Ishikawa (cell line): ENCODE measurements around the gene NNAT.

ENCODE experiments used
- CEBPB ChIP-seq: IDR thresholded peaks from 2 replicates; pipeline ENCODE4 v1.6.1; 2012
- CREB1 ChIP-seq: IDR thresholded peaks from 2 replicates; pipeline ENCODE4 v1.6.1; 2012; ENCODE audit warnings: low read depth
- EGR1 ChIP-seq: IDR thresholded peaks from 2 replicates; pipeline ENCODE4 v1.6.1; 2012
- EP300 ChIP-seq: IDR thresholded peaks from 2 replicates; pipeline ENCODE4 v1.6.1; 2012; ENCODE audit warnings: borderline replicate concordance
- FOXM1 ChIP-seq: IDR thresholded peaks from 2 replicates; pipeline ENCODE4 v1.6.1; 2012; ENCODE audit warnings: low read depth, borderline replicate concordance
- MAX ChIP-seq: IDR thresholded peaks from 2 replicates; pipeline ENCODE4 v1.6.1; 2012
- NFIC ChIP-seq: IDR thresholded peaks from 2 replicates; pipeline ENCODE4 v1.6.1; 2012
- RAD21 ChIP-seq: IDR thresholded peaks from 2 replicates; pipeline ENCODE4 v1.6.1; 2012; ENCODE audit warnings: low read depth
- REST ChIP-seq: IDR thresholded peaks from 2 replicates; pipeline ENCODE4 v1.6.1; 2012; ENCODE audit warnings: low read depth, mild to moderate bottlenecking
- TAF1 ChIP-seq: IDR thresholded peaks from 2 replicates; pipeline ENCODE4 v1.6.1; 2012; ENCODE audit warnings: low read depth, mild to moderate bottlenecking
- TCF12 ChIP-seq: IDR thresholded peaks from 2 replicates; pipeline ENCODE4 v1.6.1; 2012; ENCODE audit warnings: low read depth
- TEAD4 ChIP-seq: IDR thresholded peaks from 2 replicates; pipeline ENCODE4 v1.6.1; 2012
- USF1 ChIP-seq: IDR thresholded peaks from 2 replicates; pipeline ENCODE4 v1.6.1; 2012
- YY1 ChIP-seq: IDR thresholded peaks from 2 replicates; pipeline ENCODE4 v1.6.1; 2012; ENCODE audit warnings: low read depth
- ZBTB7A ChIP-seq: IDR thresholded peaks from 2 replicates; pipeline ENCODE4 v1.6.1; 2012; ENCODE audit warnings: low read depth

The NNAT gene

GRCh38 chr20:37562695-37563480, 41.8 kb downstream of the NNAT start:
- TF ChIP-seq CREB1 (no peak), FOXM1 (no peak), EGR1 (no peak), TAF1 (no peak), EP300 (no peak), USF1 (no peak), REST (no peak), TEAD4 (no peak), TCF12 (no peak), RAD21 (no peak)

GRCh38 chr20:37564016-37564387, 43.0 kb downstream of the NNAT start:
- TF ChIP-seq YY1 (no peak), REST (no peak), ZBTB7A (no peak), TEAD4 (no peak), MAX (no peak), NFIC (no peak), RAD21 (no peak), TCF12 (no peak)

- TF ChIP-seq ZBTB7A (no peak), RAD21 (peak; percentile 93), CEBPB (no peak), YY1 (no peak), EP300 (no peak), TCF12 (no peak)
These were observed 43.5 kb downstream of the NNAT start for GRCh38 chr20:37564388-37565133.

- no peak for TF ChIP-seq YY1
- no peak for TF ChIP-seq RAD21
- TF ChIP-seq MAX, result no peak
- TF ChIP-seq TEAD4, result no peak
- TF ChIP-seq EGR1, result no peak
- no peak for TF ChIP-seq FOXM1
- no peak for TF ChIP-seq TCF12
- no peak for TF ChIP-seq USF1
These were observed 44.2 kb downstream of the NNAT start for GRCh38 chr20:37565134-37565811.

GRCh38 chr20:37566590-37567330, 45.7 kb downstream of the NNAT start:
- TF ChIP-seq ZBTB7A (no peak), REST (no peak), TAF1 (no peak), TEAD4 (no peak), MAX (no peak), YY1 (no peak), EP300 (no peak), FOXM1 (no peak), CREB1 (no peak), NFIC (no peak), TCF12 (no peak), RAD21 (no peak), EGR1 (no peak)
